ENCODE measurements around the gene TPK1. TPM values are rescaled to one million over a fixed set of nuclear protein-coding genes. Genes with fewer than 3 reads are reported as not detected.

Gene TPK1
- total and polyA plus RNA-seq, 2 of the 8 experiments (the other 6 are each of a cell fraction or from before 2014, with no cell fraction given) = 1.9 to 2.7 TPM

DNA sequence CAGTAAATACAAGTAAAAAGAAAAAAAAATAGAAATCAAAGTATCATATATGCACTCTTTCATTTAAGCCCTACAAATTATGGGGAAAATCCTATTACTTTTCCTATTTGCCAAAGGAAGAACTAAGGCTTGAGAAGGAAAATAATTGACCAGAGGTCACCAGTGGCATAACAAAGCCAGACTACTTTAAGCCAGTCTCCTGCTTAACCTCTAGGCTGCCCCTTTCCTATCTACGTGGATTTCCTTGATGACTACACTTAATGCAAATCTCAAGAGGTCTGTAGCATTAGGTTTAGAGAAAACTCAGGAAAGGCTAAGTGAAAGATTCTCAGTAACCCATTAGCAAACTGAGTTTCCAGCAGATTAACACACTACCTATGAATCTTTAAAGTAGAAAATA, 49.8 kb downstream of the TPK1 start:
- no peak overlapping the region for H2BK20ac ChIP-seq (ENCODE audit: low read length)
- H3K27me3 ChIP-seq (replicated peaks in 1 of 4; ENCODE audit: control insufficient read depth in 3 of 4, extremely low read depth in 1 of 4, insufficient read depth in 3 of 4, low read length in 3 of 4) = no peaks in the 10 kb centered on the region
- no peaks in the 10 kb centered on the region for H3K36me3 ChIP-seq (ENCODE audit: control insufficient read depth in 2 of 4, insufficient read depth in 4 of 4, low read length in 3 of 4)
- no peak overlapping the region for H3K23ac ChIP-seq (ENCODE audit: insufficient read length)
- no peak overlapping the region for H4K8ac ChIP-seq (ENCODE audit: extremely low read depth, insufficient read depth, low read length)
- no peak overlapping the region for H2BK12ac ChIP-seq (ENCODE audit: low read depth, low read length)
- H3K4ac ChIP-seq (replicated peaks; ENCODE audit: insufficient read length, low read depth, low read length) = no peak overlapping the region
- no peak overlapping the region for H2BK120ac ChIP-seq (replicated peaks; ENCODE audit: low read depth, low read length)
- no peak overlapping the region for H3K9ac ChIP-seq (replicated peaks in 1 of 4; ENCODE audit: extremely low read depth in 1 of 4, low read depth in 3 of 4, low read length in 3 of 4)
- no peak overlapping the region for H2AK5ac ChIP-seq (ENCODE audit: low read depth, low read length)
- ChIA-PET CTCF (ENCODE audit: partially characterized antibody) (interaction anchor here (0.8 to 4.8 kb wide), 20 partner anchors 10 to 349 kb away, joined by 3 to 30 read pairs (median 4); no protein-coding TSS in a partner anchor), POLR2A (ENCODE audit: partially characterized antibody) (no interaction called here)
- no peak overlapping the region for H3K4me3 ChIP-seq (ENCODE audit: extremely low read depth in 1 of 4, insufficient read depth in 2 of 4, low read depth in 3 of 4, low read length in 4 of 4)
- no peak for TF ChIP-seq SP1 (IDR thresholded peaks at IDR 0.05; ENCODE audit: low read depth, low read length)
- TF ChIP-seq, protein P1, sequence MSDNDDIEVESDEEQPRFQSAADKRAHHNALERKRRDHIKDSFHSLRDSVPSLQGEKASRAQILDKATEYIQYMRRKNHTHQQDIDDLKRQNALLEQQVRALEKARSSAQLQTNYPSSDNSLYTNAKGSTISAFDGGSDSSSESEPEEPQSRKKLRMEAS (IDR thresholded peaks at IDR 0.05) = no peak
- no peak for TF ChIP-seq USF2 (IDR thresholded peaks at IDR 0.05; ENCODE audit: low read length)
- TF ChIP-seq HDAC2 (IDR thresholded peaks at IDR 0.05; ENCODE audit: borderline replicate concordance in 1 of 2, low read depth in 2 of 2, low read length in 2 of 2) = no peak
- no peak for TF ChIP-seq ASH2L (IDR thresholded peaks at IDR 0.05; ENCODE audit: low read length)
- no peak for TF ChIP-seq RBBP5 (IDR thresholded peaks at IDR 0.05; ENCODE audit: borderline replicate concordance, low read depth, low read length)
- DNase-seq (ENCODE audit: low read depth in 1 of 2, low spot score in 2 of 2) (no peak), FAIRE-seq (no peak)
- H3K23me2 ChIP-seq (ENCODE audit: low read depth, low read length) = no peaks in the 10 kb centered on the region
- H3K27ac ChIP-seq (ENCODE audit: low read depth, low read length) = no peak overlapping the region
- no peak overlapping the region for H4K5ac ChIP-seq (ENCODE audit: insufficient read length, low read depth, low read length)
- no peak overlapping the region for H2AFZ ChIP-seq (ENCODE audit: low read length)
- H4K20me1 ChIP-seq (replicated peaks in 1 of 2; ENCODE audit: control insufficient read depth in 1 of 2, insufficient read depth in 2 of 2, low read length in 2 of 2) = no peaks in the 10 kb centered on the region
- WGBS, 2 experiments (ENCODE audit: extremely low coverage in 1 of 2, insufficient coverage in 1 of 2, insufficient read length in 1 of 2, insufficient replicate concordance in 2 of 2, low coverage in 1 of 2, low lambda C conversion rate in 2 of 2, missing lambda C conversion rate in 1 of 2) = 67% methylated on average over 1 of the region's 1 CpG; no CpG with 5 or more reads in 1 of the 2 experiments
- no peaks in the 10 kb centered on the region for H3K79me2 ChIP-seq (ENCODE audit: control insufficient read depth in 1 of 2, insufficient read depth in 2 of 2, low read length in 2 of 2)
- no peak overlapping the region for H2BK5ac ChIP-seq (ENCODE audit: low read depth, low read length)
- no peak overlapping the region for H2BK15ac ChIP-seq (ENCODE audit: low read length)
- no peaks in the 10 kb centered on the region for H3K79me1 ChIP-seq (ENCODE audit: low read depth, low read length)
- no peak overlapping the region for H3K18ac ChIP-seq (ENCODE audit: extremely low read depth, low read length)
- H3K4me1 ChIP-seq (replicated peaks in 1 of 4; ENCODE audit: control insufficient read depth in 3 of 4, insufficient read depth in 4 of 4, low read length in 3 of 4) = peaks cover 0 to 3% (median 0%) of the 10 kb centered on the region in 4 experiments; a peak in 1 of 7 replicates
- H3K14ac ChIP-seq (ENCODE audit: insufficient read length) = no peak overlapping the region
- H3K56ac ChIP-seq (replicated peaks; ENCODE audit: insufficient read length, low read depth, low read length) = no peak overlapping the region
- no peak overlapping the region for H3K4me2 ChIP-seq (ENCODE audit: insufficient read depth in 1 of 2, low read depth in 2 of 2, low read length in 2 of 2)
- H4K91ac ChIP-seq (replicated peaks; ENCODE audit: insufficient read length, low read length) = no peak overlapping the region
- H3K9me3 ChIP-seq (ENCODE audit: insufficient read depth in 2 of 2, low read depth in 1 of 2, low read length in 1 of 2) = no peaks in the 10 kb centered on the region

All from H1 (cell line).